GM19372 (cell line): ENCODE results near the gene OSBPL2.

ENCODE experiments used
- ATAC-seq: cut with Tn5 transposase; IDR thresholded peaks from one replicate; pipeline ENCODE4 v1.9.1; 2021; ENCODE audit warnings: mild to moderate bottlenecking, low read depth, moderate library complexity; ENCODE audit not compliant: unreplicated experiment

Gene OSBPL2

DNA sequence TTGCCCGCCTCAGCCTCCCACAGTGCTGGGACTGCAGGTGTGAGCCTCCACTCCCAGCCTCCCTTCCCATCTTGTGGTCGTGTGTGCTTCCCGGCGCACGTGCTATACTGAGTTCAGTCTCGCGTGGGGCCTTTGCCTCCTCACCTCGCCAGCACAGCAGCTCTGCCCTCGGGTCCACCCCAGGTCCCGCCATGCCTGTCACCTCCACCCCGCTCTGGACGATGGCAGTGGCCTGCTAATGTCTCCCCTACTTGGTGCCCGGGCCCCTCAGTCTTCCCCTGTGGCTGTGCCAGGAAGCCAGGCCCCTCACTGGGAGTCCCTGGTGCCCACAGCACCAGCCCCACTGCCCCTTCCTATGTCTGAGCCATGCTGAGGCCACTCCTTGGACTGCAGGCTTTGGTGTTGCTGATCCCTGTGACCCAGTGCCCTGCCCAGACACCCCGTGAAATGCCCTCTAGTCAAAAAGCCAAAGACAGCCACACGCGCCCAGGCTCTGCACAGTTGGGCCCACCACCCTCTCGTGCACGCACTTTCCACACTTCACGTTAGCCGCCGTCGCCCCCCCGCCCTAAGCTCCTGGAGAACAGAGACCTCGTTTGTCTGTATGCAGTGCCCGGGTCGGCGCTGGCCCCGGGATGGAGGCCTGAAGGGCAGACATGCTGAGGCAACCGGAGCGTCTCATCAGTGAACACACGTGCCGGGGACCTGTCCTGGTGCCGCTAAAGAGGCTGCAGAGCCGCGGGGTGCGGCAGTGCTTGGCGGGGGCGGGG is 32.5 kb upstream of the OSBPL2 start:
- ATAC-seq, result no peak

DNA sequence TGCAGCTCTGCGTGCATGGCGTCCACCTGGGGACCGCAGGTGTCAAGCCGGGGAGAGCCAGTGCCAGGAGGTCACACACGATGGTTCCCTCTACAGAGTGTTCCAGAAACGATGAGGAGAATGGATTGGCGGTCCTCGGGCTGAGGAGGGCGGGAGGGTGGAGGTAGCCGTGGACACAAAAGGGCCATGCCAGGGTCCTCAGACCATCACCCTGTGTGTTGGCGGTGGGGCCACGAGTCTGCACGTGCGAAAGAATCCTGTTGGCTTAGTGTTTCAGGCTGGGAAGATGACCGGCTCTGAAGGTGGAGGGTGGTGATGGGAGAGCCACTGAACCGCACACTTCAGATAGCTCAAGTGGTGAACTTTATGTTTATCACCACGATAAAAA is 31.9 kb upstream of the OSBPL2 start:
- ATAC-seq, result no peak

DNA sequence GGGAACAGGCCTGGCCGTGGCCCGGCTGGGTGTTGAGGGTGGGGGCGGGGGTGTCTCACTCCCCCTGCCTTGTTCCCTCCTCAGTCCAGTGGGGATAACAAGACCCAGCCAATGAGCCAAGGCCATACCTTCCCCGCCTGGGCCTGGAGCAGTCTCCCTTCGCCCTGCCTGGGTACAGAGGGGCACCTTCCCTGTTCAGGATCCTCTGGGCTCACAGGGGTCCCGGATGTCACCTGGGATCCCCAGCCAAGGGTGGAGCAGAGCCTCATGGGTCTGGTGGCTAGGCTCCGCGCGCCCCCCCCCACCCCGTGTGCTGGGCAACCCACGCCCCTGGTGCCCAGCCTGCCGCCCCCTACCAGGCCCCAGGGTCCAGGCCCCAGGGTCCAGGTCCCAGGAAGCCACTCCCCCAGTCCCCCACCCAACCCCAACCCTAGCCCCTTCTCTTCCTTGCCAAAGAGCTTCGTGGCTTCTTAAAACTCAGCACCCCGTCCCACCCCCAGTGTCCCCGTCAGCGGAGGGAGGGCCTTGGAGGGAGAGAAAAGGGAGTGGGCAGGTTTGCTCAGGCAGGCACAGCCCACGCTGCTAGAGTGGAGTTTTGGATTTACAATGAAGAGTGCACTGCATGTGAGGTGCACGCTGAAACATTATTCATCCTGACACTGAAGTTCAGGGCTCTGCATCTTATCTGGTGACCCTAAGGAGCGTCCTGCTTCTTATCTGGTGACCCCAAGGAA is 30.1 kb upstream of the OSBPL2 start:
- no peak for ATAC-seq

DNA sequence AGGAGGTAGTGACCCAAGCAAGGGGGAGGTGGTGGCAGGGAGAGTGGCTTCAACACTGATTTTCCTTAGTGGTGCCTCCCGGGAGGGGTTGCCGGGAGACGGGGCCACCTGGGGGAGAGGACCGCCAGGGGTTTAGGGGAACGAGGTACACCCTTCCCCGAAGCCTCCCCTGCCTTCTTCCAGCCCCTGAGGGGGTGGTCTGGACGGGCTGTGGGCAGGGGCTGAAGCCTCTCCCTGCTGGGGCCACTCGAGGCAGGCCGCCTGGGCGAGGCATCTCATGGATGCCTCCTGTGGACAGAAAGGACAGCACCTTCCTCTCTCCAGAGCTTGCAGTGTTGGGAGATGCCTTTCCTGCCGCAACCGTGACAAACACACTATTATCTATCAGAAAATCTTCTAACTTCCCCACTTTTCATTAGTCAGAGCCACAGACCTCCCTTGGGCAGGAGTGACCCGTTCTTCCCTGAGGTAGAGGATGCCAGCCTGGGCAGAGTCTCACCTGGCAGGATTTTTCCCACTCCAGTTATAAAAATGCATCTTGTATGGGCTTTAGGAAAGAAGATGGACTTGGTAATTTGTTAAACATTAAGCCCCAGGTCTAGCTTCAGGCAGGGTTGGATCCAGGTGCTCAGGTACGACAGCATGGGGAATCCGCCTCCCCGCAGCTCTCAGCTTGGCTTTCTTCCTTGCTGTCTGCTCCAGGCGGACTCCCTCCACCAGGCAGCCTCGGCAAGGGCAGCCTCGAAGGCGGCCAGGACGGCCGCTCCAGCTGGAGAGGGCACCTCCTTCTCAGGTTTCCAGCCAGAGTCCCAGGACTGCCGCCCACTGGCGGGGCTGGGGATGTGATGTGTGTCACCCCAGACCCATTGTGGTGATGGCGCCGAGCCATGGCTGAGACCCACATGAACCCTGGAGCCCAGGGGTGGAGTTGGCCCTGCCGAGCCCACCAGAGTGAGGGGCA is 29.2 kb upstream of the OSBPL2 start:
- ATAC-seq, result no peak

DNA sequence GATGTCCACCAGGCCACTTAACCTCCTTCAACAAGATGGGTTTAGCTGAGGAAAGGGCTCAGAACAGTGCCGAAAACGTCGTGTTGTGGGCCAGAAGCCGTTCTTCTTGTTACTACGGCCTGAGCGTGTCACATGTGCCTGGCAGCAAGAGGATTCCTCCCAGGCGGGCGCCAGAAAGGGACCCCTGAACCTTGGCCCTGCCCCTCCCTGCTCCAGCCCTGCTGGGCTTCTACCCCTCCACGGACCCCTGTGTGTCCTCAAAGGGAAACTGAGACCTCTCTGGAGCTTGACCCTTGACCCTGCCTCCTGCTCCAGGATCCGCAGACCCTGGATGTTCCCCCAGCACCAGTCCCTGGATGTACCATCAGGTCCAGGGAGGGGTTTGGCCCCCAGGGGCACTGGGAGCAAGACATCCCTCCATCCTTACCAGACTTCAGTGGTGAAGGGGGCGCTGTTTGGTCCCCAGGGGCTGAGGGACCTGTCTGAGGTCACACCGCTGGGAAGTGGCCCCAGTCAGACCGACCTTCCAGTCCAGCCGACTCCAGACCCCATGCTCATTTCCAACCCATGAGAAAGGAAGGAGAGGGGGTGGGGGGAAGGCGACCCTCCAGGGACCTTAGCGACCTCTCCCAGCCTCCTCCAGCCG is 28.3 kb upstream of the OSBPL2 start:
- ATAC-seq, result no peak

DNA sequence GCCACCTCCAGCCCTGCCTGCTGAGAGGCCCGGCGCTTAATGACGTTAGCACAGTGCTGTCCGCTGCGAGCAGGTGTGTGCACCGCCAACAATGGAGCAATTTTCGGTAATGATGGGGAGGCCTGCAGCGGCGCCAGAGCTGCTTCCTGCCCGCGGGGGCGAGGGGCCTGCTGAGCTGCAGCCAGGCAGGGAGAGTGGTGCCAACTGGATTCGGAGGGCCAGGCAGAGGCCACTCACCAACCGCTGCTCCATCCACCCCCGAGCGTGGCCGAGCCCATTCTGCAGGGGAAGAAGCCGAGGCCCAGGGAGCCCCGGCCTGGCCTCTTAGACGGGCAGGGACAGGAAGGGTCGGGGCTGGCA is 27.8 kb upstream of the OSBPL2 start:
- ATAC-seq, result no peak

DNA sequence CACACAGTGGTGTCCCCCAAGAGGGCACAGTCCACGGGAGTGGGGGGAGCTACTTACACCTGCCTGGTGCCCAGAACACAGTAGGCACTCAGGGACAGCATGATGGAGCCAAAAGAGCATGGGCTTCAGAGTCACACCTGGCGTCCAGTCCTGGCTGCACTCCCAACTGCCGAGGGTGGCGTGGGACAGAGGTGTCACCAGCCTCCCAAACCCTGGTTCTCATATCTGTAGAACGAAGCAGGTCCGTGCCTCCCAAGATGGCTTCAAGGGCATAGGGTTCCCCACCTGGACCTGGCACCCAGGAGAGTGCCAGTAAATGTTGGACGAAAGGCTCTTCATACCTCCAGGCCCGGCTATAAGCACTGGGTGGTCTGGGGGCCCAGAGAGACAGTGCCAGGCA is 27.1 kb upstream of the OSBPL2 start:
- ATAC-seq, result no peak

DNA sequence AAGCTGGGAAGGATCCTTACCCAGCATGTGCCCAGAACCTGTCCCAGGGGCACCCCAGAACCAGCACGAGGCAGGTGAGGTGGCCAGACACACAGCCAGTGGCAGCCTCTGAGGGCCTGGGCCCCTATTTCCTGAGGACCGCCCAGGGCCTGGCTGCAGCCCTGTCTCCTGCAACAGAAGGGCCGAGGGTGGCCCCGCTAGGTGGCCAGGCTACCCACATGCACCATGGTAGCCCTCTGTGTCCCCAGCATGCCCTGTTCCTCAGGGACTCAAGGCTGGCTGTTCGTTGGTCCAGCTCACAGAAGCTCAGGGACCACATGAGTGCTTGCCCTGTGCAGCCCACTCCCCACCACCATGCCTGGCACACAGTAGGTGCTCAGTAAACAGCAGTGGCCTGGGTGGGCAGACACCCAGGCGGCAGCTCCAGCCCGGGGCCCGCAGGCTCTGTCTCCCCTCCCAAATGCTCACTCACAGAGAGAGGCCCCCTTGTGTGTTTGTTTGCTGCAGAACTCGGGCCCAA is 26.5 kb upstream of the OSBPL2 start:
- ATAC-seq, result no peak

DNA sequence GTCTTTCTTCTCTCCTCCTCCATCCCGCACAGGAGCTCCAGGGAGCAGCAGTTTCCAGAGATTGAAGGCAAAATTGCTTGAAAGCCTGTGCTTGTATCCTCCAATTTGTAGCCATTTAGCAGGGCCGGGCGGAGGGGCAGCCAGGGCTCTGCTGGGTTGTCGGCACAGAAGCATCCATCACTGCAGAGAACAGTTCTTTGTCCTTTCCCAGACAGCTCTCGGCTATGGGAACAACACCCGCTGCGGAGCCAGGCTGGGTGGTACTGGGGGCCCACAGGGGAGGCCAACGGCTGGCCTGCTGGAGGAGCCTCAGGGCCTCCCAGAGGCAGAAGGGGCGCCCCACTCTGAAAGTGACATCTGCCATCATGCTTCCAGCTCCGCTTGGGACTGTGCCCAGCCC is 26.0 kb upstream of the OSBPL2 start:
- no peak for ATAC-seq

DNA sequence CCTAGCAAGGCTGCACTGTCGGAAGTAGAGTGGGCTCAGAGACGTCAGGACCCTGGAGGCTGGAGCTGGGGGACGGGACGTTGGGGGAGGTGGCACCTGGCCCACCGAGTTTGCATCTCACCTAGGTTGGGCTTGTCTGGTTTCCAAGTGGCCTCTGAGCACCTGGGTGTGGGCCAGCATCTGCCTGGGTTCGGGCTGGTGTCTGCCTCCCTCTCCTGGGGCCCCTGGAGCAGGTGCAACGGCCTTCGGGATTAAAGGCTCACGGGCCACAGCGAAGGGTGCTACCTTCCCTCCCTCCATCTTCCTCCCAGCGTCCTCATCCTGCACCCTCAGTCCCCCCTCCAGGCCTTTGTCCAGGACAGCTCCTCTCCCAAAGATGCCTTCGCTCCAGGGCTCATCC is 24.3 kb upstream of the OSBPL2 start:
- ATAC-seq, result no peak

DNA sequence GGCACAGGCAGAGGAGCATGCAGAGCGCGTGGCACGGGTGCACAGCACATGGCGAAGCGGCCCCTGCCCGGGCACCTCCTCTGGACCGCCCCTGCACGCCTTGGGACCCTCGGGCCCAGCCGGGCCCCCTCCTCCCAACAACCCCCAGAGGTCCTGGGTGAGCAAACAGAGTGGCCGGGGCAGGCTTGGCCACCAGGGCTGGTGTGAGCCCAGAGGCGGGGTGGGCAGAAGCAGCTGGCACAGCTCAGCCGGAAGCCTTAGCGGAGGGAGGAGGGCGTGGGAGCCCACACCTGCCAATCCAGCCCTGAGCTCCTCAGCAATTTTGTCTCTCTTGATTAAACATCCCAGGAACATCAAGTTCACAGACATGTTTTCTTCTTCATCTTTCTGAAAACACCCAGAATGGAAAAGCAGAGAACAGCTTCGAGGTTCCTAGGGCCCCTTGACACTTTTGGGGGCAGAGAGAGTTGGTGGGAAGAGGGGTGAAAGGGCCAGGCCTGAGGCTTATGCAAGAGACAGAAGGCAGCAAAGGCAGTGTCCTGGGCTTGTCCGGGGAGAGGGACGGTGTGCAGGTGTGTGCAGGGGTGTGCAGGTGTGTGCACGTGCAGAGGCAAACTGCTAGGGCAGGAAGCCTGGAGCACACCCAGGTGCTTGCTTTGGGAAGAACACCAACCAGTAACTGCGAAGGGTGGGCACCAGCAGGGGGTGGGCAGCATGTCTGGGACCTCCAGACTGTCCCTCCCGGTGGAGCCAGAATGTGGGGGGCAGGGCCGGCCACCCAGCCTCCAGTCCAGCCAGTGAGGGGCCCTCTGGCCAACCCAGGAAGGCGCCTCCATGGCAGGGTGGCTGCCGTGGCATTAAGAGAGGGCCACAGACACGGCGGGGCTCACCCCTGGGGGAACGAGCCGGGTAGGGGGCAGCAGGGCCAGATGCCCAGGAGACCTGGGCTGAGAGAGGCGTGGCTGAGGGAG is 23.0 kb upstream of the OSBPL2 start:
- no peak for ATAC-seq

DNA sequence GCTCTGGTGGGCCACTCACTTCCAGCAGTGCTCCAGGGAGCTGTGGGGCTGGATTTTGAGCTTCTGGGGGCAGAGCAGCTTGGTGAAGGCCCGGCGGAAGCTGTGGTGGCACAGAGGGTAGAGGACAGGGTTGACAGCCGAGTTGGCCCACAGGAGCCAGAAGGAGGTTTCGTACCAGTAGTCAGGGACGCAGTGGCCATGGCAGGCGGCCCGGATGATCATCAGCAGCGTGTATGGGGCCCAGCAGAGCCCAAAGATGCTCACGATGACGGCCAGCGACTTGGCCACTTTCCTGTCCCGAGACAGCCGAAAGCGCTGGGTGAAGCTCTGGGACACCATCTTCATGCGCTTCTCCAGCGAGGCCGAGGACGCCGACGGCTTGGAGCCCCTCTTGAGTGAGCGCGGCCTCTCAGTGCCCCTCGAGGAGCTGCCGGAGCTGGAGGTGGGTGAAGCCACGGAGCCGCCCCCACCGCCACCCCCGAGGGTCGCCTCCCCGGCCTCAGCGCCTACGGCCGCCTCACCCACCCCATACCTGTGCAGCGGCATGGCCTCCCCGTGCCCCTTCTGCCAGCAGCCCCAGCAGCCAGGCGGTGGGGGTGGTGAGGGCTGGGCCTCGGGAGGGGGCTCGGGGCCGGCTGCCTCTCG is 22.2 kb upstream of the OSBPL2 start:
- ATAC-seq, result no peak

DNA sequence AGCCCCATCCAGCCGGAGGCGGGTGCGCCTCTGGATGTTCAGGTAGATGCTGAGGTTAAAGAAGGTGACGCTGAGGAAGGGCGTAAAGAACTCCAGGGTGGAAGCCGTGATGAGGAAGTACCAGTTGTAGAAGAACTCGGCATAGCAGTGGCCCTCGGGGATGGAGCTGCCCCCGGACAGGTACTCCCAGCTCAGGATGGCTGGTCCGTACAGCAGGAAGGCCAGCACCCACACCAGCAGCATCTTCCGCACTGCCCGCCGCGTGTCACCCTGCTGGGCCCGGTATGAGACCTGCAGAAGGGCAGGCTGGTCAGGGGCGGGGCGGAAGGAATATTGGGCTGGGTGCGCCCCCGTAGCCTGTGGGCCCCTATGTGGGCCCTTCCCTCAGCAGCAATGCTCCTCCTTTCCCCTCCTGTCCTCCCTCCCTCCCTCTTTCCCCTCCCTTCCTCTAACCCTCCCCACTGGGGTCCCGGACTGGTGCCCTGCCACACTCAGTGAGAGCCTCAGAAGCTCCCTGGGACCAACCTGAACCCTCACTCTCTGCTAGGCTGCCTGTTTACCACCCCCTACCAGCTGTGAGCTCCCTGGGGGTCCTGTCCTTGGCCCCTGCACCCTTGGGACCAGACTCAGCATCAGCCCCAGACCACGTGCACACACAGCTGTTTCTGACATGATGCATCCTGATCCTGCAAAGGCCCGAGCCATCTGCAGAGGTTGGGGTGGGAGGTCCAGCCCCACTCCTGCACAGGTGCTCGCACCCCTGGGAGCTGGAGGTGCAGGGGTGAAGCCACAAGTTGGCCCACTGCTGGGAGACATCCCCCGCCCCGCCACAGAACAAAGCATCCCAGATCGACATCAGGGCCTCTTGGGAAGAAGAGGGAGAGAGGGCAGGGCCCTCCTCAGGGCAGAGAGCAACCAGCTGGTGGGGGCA is 21.4 kb upstream of the OSBPL2 start:
- ATAC-seq, result no peak

DNA sequence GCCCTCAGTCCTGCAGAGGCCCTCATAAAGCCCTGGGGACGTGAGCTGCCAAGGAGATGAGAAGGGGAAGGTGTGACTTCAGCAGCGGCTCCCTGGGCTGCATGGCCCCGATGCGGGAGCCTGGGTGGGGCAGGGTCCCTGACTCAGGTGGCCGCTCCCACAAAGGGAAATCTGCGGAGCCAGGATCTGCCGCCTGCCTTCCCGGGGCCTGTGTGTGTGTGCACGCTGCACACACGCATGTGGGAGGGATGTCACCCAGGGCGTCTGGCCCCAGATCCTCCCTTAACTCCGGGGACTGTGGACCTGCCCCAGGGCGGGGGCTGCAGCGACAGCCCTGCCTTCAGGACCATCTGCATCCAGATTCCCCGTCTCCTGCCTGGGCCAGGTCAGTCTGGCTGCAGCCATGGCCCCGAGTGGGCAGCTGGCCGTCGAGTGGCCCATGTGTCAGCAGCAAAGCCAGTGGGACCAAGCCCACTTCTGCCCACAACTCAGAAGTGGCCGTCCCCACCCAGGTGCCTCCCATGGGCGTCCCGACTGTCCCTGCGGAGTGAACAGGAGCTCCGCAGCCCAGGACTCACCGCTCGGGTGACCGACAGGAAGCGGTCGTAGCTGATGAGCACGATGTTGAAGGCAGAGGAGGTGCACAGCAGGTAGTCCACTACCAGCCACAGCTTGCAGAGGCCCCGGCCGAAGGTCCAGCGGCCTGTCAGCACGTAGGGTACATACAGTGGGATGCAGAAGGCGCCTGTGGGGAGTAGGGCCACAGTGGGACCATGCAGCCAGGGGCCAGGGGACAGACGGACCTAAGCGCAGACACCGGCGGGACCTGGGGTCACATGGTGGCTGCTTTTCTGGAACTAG is 20.2 kb upstream of the OSBPL2 start:
- ATAC-seq, result no peak

DNA sequence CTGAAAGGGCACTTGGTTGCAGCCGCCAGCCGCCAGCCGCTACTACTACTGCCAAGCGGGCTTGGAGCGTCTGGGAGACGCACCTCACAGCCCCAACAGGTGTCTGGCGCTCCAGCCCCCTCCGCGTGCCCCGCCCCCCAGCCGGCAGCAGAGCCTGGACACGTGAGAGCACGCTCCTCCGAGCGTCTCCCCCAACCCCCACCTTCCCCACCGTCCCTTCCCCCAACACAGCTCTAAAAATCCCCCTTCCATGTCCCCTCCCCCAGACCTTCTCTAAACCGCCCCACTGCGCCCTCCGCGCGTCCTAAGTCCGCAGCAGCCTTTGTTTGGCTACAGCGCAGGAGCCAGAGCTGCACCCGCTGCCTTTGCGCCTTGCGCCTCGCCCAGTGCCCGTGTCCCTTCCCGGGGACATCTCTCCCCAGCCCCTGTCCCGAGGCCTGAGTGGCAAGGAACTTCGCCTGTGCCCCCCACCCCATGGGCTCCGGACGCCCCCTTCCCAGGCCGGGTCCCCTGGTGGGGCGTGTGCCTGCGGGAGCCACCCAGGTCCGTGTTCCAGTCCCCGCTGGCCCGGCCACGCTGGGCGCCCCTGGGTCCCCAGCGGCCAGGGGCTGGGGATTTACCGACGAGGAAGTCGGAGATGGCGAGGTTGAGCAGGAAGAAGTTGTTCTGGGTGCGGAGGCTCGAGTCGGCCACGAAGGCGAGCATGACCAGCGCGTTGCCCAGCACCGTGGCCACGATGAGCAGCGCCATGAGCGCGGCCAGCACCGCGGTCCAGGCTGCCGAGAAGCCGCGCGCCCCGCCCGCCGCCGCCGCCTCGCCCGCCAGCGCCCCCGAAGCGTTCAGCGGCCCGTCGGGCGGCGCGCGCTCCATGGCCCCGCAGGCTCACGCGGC is 19.0 kb upstream of the OSBPL2 start:
- no peak for ATAC-seq
